ENCODE measurements around the gene LBHD2. TPM values are rescaled to one million over a fixed set of nuclear protein-coding genes. Genes with fewer than 3 reads are reported as not detected.
A peak's percentile ranks its signal among the peaks of the same experiment; 100 is the strongest.

Gene LBHD2
- total and polyA plus RNA-seq, 2 of the 13 experiments (the other 11 are each of a cell fraction or from before 2014, with no cell fraction given), result 0.67 to 1.00 TPM

DNA sequence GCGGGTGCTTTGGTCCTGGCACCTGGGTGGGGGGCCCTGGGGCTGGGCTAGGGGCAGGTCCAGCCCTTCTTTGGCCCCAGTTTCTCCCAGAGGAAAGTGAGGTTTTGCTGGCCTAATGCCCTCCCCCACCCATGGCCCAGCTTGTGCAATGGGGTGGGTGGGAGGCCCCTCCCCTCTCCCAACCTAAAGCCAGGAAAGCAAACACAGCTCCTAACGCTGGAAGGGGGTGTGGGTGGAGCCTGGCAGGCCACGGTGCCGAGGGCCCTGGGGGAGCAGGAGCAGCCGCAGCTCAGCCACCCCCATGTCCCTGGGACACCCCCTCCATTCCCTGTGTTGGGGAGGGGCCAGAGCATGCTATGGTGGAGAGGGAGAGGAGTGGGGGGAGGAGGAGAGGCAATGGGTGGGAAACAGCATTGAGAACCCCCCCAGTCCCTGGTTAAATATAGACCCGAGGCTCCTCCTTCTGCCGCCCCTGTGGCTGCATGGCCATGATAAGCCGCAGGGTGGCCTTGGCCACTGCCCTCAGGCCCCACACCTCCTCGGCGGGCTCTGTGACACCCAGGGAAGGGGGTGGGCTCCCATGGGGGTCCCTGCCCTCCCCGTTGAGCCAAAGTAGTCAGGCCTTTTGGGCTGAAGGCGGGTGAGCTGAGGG lies 15.2 kb downstream of the LBHD2 start (continued):
- TF ChIP-seq, protein P1, sequence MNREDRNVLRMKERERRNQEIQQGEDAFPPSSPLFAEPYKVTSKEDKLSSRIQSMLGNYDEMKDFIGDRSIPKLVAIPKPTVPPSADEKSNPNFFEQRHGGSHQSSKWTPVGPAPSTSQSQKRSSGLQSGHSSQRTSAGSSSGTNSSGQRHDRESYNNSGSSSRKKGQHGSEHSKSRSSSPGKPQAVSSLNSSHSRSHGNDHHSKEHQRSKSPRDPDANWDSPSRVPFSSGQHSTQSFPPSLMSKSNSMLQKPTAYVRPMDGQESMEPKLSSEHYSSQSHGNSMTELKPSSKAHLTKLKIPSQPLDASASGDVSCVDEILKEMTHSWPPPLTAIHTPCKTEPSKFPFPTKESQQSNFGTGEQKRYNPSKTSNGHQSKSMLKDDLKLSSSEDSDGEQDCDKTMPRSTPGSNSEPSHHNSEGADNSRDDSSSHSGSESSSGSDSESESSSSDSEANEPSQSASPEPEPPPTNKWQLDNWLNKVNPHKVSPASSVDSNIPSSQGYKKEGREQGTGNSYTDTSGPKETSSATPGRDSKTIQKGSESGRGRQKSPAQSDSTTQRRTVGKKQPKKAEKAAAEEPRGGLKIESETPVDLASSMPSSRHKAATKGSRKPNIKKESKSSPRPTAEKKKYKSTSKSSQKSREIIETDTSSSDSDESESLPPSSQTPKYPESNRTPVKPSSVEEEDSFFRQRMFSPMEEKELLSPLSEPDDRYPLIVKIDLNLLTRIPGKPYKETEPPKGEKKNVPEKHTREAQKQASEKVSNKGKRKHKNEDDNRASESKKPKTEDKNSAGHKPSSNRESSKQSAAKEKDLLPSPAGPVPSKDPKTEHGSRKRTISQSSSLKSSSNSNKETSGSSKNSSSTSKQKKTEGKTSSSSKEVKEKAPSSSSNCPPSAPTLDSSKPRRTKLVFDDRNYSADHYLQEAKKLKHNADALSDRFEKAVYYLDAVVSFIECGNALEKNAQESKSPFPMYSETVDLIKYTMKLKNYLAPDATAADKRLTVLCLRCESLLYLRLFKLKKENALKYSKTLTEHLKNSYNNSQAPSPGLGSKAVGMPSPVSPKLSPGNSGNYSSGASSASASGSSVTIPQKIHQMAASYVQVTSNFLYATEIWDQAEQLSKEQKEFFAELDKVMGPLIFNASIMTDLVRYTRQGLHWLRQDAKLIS (CRISPR knock-in tag; IDR thresholded peaks at IDR 0.05), result no peak
- TF ChIP-seq KAT7 (CRISPR knock-in tag; IDR thresholded peaks at IDR 0.05; ENCODE audit: borderline replicate concordance), result 0 out of 2 replicates have a peak, but pooled peaks have one; percentile 53
- peak; percentile 43; the same call in 1 of the 2 replicates for TF ChIP-seq LCORL (IDR thresholded peaks at IDR 0.05)
- TF ChIP-seq LCORL (CRISPR knock-in tag; IDR thresholded peaks at IDR 0.05), result peak; percentile 99
- peak; percentile 96 for TF ChIP-seq ZC3H13 (CRISPR knock-in tag; IDR thresholded peaks at IDR 0.05)
- peak; percentile 77; the same call in 1 of the 2 replicates for TF ChIP-seq ZNF788 (CRISPR knock-in tag; IDR thresholded peaks at IDR 0.05; ENCODE audit: borderline replicate concordance)
- TF ChIP-seq ZNF10 (CRISPR knock-in tag; IDR thresholded peaks at IDR 0.05; ENCODE audit: borderline replicate concordance, low read depth), result no peak
- no peak; the same call in 1 of the 2 replicates for TF ChIP-seq ZNF460 (CRISPR knock-in tag; IDR thresholded peaks at IDR 0.05; ENCODE audit: borderline replicate concordance)
- TF ChIP-seq, protein P2, sequence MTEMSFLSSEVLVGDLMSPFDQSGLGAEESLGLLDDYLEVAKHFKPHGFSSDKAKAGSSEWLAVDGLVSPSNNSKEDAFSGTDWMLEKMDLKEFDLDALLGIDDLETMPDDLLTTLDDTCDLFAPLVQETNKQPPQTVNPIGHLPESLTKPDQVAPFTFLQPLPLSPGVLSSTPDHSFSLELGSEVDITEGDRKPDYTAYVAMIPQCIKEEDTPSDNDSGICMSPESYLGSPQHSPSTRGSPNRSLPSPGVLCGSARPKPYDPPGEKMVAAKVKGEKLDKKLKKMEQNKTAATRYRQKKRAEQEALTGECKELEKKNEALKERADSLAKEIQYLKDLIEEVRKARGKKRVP (CRISPR knock-in tag; IDR thresholded peaks at IDR 0.05), result peak in 1 of 2 experiments; percentile 71; a peak in 2 of 4 replicates
- peak; percentile 24; the same call in 1 of the 2 replicates for TF ChIP-seq ZNF891 (CRISPR knock-in tag; IDR thresholded peaks at IDR 0.05)
- TF ChIP-seq NR3C1 (CRISPR knock-in tag; IDR thresholded peaks at IDR 0.05), result no peak
- TF ChIP-seq ZNF775 (CRISPR knock-in tag; IDR thresholded peaks at IDR 0.05; ENCODE audit: borderline replicate concordance), result no peak
- no peak for TF ChIP-seq SRF (IDR thresholded peaks at IDR 0.05; ENCODE audit: low read depth, low read length)
- peak; percentile 82 for TF ChIP-seq HMG20B (CRISPR knock-in tag; conservative IDR thresholded peaks at IDR 0.05)
- TF ChIP-seq ZNF772 (CRISPR knock-in tag; IDR thresholded peaks at IDR 0.05), result peak; percentile 44; the same call in 1 of the 2 replicates
- no peak for TF ChIP-seq ZNF30 (CRISPR knock-in tag; IDR thresholded peaks at IDR 0.05)
- TF ChIP-seq, protein P3, sequence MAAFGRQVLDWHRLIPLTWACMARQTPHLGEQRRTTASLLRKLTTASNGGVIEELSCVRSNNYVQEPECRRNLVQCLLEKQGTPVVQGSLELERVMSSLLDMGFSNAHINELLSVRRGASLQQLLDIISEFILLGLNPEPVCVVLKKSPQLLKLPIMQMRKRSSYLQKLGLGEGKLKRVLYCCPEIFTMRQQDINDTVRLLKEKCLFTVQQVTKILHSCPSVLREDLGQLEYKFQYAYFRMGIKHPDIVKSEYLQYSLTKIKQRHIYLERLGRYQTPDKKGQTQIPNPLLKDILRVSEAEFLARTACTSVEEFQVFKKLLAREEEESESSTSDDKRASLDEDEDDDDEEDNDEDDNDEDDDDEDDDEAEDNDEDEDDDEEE (CRISPR knock-in tag; IDR thresholded peaks at IDR 0.05), result no peak
- TF ChIP-seq, protein P4, sequence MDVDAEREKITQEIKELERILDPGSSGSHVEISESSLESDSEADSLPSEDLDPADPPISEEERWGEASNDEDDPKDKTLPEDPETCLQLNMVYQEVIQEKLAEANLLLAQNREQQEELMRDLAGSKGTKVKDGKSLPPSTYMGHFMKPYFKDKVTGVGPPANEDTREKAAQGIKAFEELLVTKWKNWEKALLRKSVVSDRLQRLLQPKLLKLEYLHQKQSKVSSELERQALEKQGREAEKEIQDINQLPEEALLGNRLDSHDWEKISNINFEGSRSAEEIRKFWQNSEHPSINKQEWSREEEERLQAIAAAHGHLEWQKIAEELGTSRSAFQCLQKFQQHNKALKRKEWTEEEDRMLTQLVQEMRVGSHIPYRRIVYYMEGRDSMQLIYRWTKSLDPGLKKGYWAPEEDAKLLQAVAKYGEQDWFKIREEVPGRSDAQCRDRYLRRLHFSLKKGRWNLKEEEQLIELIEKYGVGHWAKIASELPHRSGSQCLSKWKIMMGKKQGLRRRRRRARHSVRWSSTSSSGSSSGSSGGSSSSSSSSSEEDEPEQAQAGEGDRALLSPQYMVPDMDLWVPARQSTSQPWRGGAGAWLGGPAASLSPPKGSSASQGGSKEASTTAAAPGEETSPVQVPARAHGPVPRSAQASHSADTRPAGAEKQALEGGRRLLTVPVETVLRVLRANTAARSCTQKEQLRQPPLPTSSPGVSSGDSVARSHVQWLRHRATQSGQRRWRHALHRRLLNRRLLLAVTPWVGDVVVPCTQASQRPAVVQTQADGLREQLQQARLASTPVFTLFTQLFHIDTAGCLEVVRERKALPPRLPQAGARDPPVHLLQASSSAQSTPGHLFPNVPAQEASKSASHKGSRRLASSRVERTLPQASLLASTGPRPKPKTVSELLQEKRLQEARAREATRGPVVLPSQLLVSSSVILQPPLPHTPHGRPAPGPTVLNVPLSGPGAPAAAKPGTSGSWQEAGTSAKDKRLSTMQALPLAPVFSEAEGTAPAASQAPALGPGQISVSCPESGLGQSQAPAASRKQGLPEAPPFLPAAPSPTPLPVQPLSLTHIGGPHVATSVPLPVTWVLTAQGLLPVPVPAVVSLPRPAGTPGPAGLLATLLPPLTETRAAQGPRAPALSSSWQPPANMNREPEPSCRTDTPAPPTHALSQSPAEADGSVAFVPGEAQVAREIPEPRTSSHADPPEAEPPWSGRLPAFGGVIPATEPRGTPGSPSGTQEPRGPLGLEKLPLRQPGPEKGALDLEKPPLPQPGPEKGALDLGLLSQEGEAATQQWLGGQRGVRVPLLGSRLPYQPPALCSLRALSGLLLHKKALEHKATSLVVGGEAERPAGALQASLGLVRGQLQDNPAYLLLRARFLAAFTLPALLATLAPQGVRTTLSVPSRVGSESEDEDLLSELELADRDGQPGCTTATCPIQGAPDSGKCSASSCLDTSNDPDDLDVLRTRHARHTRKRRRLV (CRISPR knock-in tag; IDR thresholded peaks at IDR 0.05), result peak; percentile 40; the same call in 1 of the 2 replicates
- no peak for TF ChIP-seq ZNF143 (CRISPR knock-in tag; IDR thresholded peaks at IDR 0.05)
